ENCODE results near the gene EPB41L1. TPM values are rescaled to one million over a fixed set of nuclear protein-coding genes. Genes with fewer than 3 reads are reported as not detected.

EPB41L1 gene
- total RNA-seq, 1 experiment from 2014 or later, result 42.1 TPM

DNA sequence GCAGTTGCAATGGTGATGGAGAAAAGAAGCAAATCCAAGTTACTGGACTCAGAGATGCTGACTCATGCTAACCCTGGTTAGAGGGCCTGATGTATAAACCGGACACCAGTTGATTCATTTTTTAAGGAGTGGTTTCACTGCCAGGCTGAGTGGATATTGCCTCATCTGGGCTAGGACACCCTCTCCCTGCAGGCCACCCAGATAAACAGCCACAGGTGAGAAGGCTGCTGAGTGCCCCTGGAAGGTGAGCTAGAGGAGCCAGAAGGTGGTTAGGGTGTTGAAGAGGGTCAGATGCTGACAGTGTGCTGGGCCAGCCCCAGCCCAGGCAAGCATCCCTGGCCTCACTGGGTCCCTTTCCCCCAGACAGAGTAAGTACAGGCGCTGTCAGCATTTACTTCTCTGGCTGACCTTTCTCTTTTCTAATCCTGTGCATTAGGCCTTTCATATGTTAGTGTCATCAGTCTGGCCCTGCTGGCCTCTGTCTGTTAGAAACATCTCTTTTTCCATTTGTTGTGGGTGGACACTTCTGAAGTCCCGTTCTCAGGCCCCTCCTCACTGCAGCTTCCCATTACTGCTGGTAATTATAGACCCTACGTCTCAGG lies 13.5 kb downstream of the EPB41L1 start:
- ChIA-PET CTCF (interaction anchor here (1.4 to 1.7 kb wide), 3 partner anchors 9 to 29 kb away, joined by 4 to 6 read pairs (median 4); no protein-coding TSS in a partner anchor), POLR2A (no interaction called here), RAD21 (ENCODE audit: low non-redundant PET in 1 of 2, low total read pairs in 2 of 2, uncharacterized antibody in 2 of 2, unreplicated experiment in 2 of 2) (no interaction called here)
- H3K27ac ChIP-seq (ENCODE audit: low read depth, low read length), result peak overlapping the region; percentile 5; the same call in 1 of the 2 replicates
- peak overlapping the region; percentile 35; the same call in 1 of the 2 replicates for H3K9ac ChIP-seq (ENCODE audit: low read length)
- peak; percentile 46 for ATAC-seq
- DNase-seq (ENCODE audit: low read depth, low spot score), result peak; percentile 8
- no peak overlapping the region for H2AFZ ChIP-seq (ENCODE audit: low read depth, low read length, poor library complexity, severe bottlenecking)
- peaks cover 18 to 38% of the 10 kb centered on the region in 2 experiments for H3K4me1 ChIP-seq (ENCODE audit: control insufficient read depth in 1 of 2, insufficient read depth in 2 of 2, low read length in 2 of 2)
- H3K27me3 ChIP-seq (ENCODE audit: insufficient read depth, low read length), result no peaks in the 10 kb centered on the region
- H4K20me1 ChIP-seq (ENCODE audit: insufficient read depth), result no peaks in the 10 kb centered on the region
- no peaks in the 10 kb centered on the region for H3K9me2 ChIP-seq (ENCODE audit: insufficient read depth)
- H3K9me3 ChIP-seq (ENCODE audit: control insufficient read depth in 1 of 2, insufficient read depth in 1 of 2, low read depth in 1 of 2, low read length in 2 of 2), result no peaks in the 10 kb centered on the region
- intact Hi-C loops (cut with micrococcal nuclease), result no loop called here
- no peak overlapping the region for H3K4me3 ChIP-seq (replicated peaks in 1 of 2; ENCODE audit: low read depth in 1 of 2, low read length in 2 of 2)
- H3K79me2 ChIP-seq (ENCODE audit: insufficient read depth, low read length), result no peaks in the 10 kb centered on the region
- H3K36me3 ChIP-seq (ENCODE audit: control insufficient read depth in 1 of 2, insufficient read depth in 2 of 2, low read length in 2 of 2), result no peaks in the 10 kb centered on the region
- H3K4me2 ChIP-seq (ENCODE audit: low read length), result peak overlapping the region; percentile 44
- TF ChIP-seq CEBPB (IDR thresholded peaks at IDR 0.05; ENCODE audit: low read depth) (peak; percentile 52; the same call in 1 of the 2 replicates), TCF7L2 (IDR thresholded peaks at IDR 0.05; ENCODE audit: borderline replicate concordance, extremely low read depth, insufficient read depth, insufficient read length) (no peak), POLR2AphosphoS5 (IDR thresholded peaks at IDR 0.05; ENCODE audit: low read depth, low read length) (no peak)
- TF ChIP-seq, protein P1, sequence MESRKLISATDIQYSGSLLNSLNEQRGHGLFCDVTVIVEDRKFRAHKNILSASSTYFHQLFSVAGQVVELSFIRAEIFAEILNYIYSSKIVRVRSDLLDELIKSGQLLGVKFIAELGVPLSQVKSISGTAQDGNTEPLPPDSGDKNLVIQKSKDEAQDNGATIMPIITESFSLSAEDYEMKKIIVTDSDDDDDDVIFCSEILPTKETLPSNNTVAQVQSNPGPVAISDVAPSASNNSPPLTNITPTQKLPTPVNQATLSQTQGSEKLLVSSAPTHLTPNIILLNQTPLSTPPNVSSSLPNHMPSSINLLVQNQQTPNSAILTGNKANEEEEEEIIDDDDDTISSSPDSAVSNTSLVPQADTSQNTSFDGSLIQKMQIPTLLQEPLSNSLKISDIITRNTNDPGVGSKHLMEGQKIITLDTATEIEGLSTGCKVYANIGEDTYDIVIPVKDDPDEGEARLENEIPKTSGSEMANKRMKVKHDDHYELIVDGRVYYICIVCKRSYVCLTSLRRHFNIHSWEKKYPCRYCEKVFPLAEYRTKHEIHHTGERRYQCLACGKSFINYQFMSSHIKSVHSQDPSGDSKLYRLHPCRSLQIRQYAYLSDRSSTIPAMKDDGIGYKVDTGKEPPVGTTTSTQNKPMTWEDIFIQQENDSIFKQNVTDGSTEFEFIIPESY (IDR thresholded peaks at IDR 0.05; ENCODE audit: extremely low read depth, insufficient replicate concordance, low read length), result no peak
- TF ChIP-seq, protein P2, sequence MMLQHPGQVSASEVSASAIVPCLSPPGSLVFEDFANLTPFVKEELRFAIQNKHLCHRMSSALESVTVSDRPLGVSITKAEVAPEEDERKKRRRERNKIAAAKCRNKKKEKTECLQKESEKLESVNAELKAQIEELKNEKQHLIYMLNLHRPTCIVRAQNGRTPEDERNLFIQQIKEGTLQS (IDR thresholded peaks at IDR 0.05), result no peak
- no TSS peak for BruUV-seq (replicated peaks)
